HG03095 (cell line): ENCODE data around the gene ZNF586.
"Not testable (repeated sequence)": the region's sequence is repeated elsewhere in the genome, so short reads cannot be mapped to it uniquely, and the experiment has no call there.

Source experiments
- ATAC-seq: cut with Tn5 transposase; IDR thresholded peaks from one replicate; pipeline ENCODE4 v1.9.1; 2021; ENCODE audit warnings: moderate library complexity; ENCODE audit not compliant: unreplicated experiment

ZNF586 gene

DNA sequence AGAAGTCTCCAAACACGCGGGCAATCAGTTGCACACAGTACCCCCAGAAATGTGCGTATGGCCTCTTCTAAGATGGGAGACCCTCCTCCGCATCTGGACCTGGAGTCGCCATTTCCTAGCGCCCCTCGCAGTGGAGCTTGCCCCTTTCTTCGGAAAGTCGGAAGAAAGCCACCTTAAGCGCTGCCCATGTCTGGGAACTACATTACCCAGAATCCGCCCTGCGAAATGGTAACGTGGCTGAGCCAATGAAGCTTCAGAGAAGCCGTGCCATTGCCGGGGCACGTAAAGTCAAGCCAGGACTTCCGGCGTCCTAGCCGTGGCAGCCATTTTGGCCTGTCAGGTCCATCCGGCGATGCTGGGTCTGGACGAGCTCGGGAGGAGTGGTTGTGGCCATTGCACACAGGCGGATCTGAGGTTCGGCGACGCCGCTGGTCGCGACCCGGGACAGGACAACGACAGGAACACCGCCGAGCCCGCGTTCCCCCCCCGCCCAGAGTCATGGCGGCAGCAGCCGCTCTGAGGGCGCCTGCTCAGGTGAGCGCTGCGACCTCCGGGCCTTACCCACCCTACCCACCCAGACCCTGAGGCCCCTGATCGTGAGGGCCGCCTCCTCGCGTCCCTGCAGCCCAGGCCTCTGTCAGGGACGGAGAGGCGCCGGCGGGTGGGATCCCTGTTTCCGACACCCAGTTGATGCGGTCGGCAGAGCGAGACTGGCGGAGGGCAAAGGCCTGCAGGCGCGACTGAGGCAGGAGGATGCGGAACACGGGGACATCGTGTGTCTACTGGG, at the start of gene ZNF586:
TSS of gene ZNF586 (plus strand) at position 332 of the 787 bp plus-strand sequence. CDS start at position 499, 167 bp downstream.
- peak; percentile 95 for ATAC-seq

DNA sequence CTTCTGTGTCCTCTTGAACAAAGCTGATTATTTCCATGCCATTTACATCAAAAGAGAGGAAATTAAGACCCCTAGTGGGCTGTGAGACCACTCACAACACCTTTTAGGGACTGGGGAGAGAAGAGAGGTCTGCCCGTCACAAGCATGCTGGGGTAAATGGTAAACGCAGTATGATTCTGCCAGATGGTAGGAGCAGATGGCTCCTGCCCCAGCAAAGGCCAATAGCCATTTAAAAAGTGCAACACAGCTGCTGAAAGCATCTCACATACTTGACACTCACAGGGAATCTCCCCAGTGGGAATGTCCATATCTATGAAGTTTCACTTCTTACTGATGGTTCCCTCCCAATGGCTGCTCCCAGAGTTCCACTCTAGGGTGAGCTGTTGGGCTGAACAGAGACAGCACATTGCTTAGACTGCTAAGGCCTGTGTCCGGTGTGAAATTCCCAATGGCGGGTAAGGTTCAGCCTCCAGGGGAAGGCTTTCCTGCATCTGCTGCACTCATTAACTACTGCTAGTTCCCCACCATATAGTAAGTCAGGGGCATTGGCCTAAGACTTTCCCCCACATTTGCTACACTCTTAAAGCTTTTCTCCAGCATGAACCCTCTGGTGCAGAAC, 49.5 kb upstream of the ZNF586 start:
- ATAC-seq = no peak

DNA sequence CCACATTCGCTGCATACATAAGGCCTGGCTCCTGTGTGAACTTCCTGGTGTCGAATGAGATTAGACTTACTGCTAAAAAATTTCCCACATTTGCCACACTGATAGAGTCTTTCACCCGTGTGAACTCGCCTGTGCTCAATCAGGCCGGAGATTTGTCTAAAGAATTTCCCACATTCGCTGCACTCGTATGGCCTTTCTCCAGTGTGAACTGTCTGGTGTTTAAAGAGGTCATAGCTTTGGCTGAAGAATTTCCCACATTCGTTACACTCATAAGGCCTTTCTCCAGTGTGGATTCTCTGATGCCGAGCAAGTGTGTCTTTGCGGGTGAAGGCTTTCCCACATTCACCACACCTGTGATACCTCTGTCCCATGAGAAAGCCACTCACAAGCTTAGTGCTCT, 48.6 kb upstream of the ZNF586 start:
- no peak for ATAC-seq

GRCh38 chr19:57738320-57738719, 31.2 kb upstream of the ZNF586 start:
- not testable (repeated sequence) for ATAC-seq

- not testable (repeated sequence) for ATAC-seq
Observed at GRCh38 chr19:57738770-57739169, 30.7 kb upstream of the ZNF586 start.

DNA sequence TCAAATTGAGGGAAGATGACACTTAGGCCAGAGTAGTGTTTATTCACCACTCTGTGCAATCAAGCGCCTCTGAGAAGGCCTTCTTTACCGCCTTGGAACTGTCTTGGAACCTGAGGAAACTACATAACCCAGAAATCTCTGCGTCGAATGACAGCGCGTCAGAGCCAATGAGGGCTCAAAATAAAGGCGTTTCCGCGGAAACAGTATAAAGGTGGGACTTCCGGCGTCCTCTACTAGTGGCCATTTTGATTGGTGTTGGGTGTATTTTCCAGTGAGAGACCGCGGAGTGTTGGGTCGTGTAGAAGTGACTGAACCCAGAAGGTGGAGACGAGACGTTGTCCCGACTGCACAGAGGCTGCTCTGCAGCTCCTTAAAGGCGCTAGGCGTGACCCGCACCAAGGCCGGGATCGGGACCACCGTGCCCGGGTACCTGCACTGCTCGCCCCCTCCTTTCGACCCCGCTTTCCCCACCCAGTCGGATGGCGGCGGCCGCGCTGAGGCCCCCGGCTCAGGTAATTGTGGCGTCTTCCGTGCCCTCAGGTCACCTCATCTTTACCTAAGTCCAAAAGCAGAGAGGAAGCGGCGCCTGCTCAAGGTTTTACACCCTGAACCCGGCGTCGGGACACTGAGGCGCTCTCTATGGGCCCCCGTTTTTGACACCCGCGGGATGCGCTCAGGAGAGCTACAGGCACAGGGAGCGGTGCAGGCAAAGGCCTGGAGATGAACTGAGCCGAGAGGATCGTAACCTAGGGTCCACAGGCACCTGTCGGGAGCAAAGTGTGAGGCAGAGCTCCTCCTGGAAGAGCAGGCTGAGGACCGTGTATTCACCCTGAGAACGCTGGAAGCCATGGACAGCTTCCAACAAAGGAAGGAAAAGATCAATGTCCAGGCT, 22.6 kb upstream of the ZNF586 start, which contains the start of gene ZNF776:
TSS of gene ZNF776 (plus strand) at position 236 of the 892 bp plus-strand sequence. CDS start at position 480, 244 bp downstream.
- ATAC-seq = peak; percentile 95

- no peak for ATAC-seq
Observed at GRCh38 chr19:57747472-57747807, 22.0 kb upstream of the ZNF586 start.

DNA sequence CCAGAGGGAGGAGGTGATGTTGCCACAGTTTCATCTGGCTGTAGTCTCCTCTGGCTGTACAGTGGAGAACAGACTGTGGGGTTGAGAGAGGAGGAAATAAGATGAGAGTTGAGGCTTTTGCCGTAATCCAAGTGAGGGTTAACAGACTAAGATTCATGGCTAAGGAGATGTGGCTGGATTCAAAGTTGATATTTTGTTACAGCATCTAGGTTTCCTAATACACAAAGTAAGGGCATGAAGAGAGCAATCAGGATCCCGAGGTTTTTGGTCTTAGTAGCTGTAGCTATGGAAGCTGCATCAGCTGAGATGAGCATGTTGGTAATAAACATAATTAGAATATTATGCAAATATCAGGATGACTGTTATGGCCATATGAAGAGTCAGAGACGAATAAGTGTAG, 21.4 kb upstream of the ZNF586 start:
- no peak for ATAC-seq

- ATAC-seq = no peak
Observed at GRCh38 chr19:57754091-57754673, 15.3 kb upstream of the ZNF586 start.

DNA sequence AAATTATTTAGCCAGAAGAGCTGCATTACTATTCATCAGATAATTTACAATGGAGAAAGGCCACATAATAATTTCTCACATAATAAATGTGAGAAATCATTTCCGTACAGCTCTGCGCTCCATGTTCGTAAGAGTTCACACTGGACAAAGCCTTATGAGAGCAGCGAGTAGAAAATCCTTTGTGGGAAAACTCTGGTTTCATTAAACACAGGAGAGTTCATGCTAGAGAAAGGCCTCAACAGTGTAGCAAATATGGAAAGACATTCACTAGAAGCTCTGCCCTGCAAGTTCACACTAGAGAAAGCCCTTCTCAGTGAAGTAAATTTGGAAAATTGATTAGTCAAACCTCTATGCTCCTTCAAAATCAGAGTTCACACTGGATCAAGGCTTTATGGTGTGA, 14.4 kb upstream of the ZNF586 start:
- ATAC-seq = no peak

GRCh38 chr19:57757941-57758340, 11.5 kb upstream of the ZNF586 start:
- no peak for ATAC-seq

- no peak for ATAC-seq
Observed at GRCh38 chr19:57759096-57759495, 10.4 kb upstream of the ZNF586 start.

DNA sequence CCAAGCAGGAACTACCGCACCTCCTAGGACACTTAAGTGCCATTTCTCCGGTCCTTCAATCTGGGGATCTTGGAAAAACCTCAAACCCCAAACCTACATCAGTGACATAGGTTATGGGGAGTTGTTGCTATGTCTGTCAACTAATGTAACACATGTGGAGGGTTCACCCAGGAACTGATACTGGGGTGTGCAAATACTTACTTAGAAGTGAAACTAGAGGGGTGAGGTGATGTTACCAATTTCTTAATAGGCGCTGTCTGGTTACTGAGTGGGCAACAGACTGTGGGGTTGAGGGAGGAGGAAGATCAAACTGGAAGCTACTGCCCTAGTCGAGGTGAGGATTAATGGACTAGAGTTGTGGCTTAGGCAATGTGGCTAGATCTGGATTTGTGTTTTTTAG, 1.9 kb downstream of the ZNF586 start:
- no peak for ATAC-seq

- ATAC-seq = no peak
Observed at GRCh38 chr19:57773488-57773887, 4.0 kb downstream of the ZNF586 start.

DNA sequence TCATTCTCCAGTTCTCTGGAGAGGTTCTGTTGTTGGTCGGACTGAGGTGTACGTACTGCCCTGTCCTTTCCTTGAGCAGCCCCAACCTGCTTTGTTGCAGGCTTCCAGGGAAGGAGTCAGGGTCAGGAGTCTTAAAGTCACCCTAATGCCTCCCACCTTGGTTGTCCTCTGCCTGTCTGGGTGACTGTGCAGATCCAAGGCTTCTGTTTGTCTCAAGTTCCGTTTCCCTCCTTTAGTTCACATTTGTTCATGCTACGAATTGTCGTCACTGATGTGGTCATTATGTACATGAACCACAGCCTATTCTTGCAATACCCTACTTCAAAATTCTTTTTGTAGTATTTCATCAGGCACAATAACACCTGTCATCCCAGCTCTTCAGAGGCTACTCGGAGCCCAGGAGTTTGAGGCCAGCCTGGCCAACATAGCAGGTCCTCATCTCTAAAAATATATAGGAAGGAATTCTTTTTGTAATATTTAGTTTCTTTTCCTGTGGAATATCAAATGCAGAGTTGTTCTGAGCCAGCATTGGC, 7.4 kb downstream of the ZNF586 start:
- no peak for ATAC-seq

GRCh38 chr19:57778336-57778735, 8.9 kb downstream of the ZNF586 start:
- no peak for ATAC-seq

DNA sequence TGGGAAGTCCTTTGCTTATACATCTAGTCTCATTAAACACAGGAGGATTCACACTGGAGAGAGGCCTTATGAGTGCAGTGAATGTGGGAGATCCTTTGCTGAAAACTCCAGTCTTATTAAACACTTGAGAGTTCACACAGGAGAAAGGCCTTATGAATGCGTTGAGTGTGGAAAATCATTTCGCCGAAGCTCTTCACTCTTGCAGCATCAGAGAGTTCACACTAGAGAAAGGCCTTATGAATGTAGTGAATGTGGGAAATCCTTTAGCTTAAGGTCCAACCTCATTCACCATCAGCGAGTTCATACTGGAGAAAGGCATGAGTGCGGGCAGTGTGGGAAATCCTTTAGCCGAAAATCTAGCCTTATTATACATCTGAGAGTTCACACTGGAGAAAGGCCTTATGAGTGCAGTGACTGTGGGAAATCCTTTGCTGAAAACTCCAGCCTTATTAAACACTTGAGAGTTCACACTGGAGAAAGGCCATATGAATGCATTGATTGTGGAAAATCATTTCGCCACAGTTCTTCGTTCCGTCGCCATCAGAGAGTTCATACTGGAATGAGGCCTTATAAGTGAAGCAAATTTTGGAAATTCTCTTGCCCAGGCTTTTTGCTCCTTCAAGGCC, 9.9 kb downstream of the ZNF586 start:
- ATAC-seq = no peak

DNA sequence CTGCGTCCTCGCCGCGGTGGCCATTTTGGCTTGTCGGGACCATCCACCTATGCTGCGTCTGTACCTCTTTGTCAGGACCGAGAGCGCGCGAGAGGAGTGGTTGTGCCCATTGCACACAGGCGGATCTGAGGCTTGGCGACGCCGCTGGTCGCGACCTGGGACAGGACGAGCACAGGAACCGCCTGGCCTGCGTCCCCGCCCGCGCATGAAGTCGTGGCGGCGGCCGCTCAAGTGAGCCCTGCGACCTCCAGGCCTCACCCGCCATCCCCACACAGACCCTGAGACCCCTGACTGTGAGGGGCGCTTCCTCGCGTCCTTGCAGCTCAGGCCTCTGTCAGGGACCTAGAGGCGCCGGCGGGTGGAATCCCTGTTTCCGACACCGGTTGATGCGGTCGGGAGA, 16.8 kb downstream of the ZNF586 start:
- no peak for ATAC-seq

- ATAC-seq = no peak
Observed at GRCh38 chr19:57786906-57787305, 17.4 kb downstream of the ZNF586 start.

GRCh38 chr19:57788114-57788692, 18.7 kb downstream of the ZNF586 start:
- no peak for ATAC-seq
